Endothelial cell of umbilical vein (primary cell): ENCODE measurements around the gene BRAT1. TPM values are rescaled to one million over a fixed set of nuclear protein-coding genes. Genes with fewer than 3 reads are reported as not detected.

Source experiments
- BruUV-seq: library from RNA; stranded (reverse); fragments of 400-500 nt; replicated peaks from 2 replicates; lab custom pipeline; 2021; lab: Mats Ljungman, UMichigan
- CTCF ChIA-PET: fragments of 300-600, 350-600 bp; sonication (Branson Sonifier 250); formaldehyde crosslinking; loops from one replicate; lab custom pipeline; 2021; ENCODE audit warnings: antibody characterized with exemption, inconsistent platforms; lab: Charles Lee
- POLR2A ChIA-PET: fragments of 300-600, 350-600 bp; sonication (Branson Sonifier 250); formaldehyde crosslinking; loops from one replicate; lab custom pipeline; 2021; ENCODE audit warnings: antibody characterized with exemption, inconsistent platforms; lab: Charles Lee
- DNase-seq: peaks from one replicate; pipeline ENCODE4 v3.0.0-alpha.2; 2011; ENCODE audit warnings: low read depth, low spot score
- FAIRE-seq: peaks from 2 replicates; lab custom pipeline; 2011; peaks lifted over from hg19 to GRCh38; lab: Jason Lieb, UNC
- H2AFZ ChIP-seq: 2 replicates; pipeline ENCODE4 v1.6.0; 2012; ENCODE audit warnings: low read depth, low read length, control low read depth, inconsistent platforms
- H3K27ac ChIP-seq: 2 replicates; pipeline ENCODE4 v1.5.1; 2011; ENCODE audit warnings: low read depth, mild to moderate bottlenecking, control low read depth, low read length, moderate library complexity; ENCODE audit not compliant: insufficient read depth
- H3K27me3 ChIP-seq, 2 experiments: 2 replicates each; pipeline versions ENCODE4 v1.6.0 to v1.6.1; 2011; ENCODE audit warnings: low read length in 2 of 2, mixed read lengths in 1 of 2; ENCODE audit not compliant: control insufficient read depth in 2 of 2, insufficient read depth in 2 of 2
- H3K36me3 ChIP-seq, 2 experiments: 2 replicates in 1 of 2; 3 replicates in 1 of 2; pipeline ENCODE4 v1.5.1; 2011; ENCODE audit warnings: low read length in 2 of 2, mild to moderate bottlenecking in 1 of 2, moderate library complexity in 1 of 2; ENCODE audit not compliant: control insufficient read depth in 2 of 2, insufficient read depth in 2 of 2; ENCODE audit errors: extremely low read depth in 1 of 2
- H3K4me1 ChIP-seq: 3 replicates; pipeline ENCODE4 v1.5.1; 2011; ENCODE audit warnings: mild to moderate bottlenecking, low read length; ENCODE audit not compliant: control insufficient read depth, insufficient read depth; ENCODE audit errors: extremely low read depth
- H3K4me2 ChIP-seq: 2 replicates; pipeline ENCODE4 v1.6.1; 2011; ENCODE audit warnings: low read length, control low read depth, mixed read lengths; ENCODE audit not compliant: insufficient read depth
- H3K4me3 ChIP-seq, 3 experiments: fragments of 200-600 bp in 1 of 3; sonication (generic), shearing (Covaris generic) in 1 of 3; replicated peaks in 1 of 3; 2 replicates each; pipeline ENCODE4 v1.5.1; 2011 to 2016; ENCODE audit warnings: control low read depth in 3 of 3, low read length in 3 of 3, mild to moderate bottlenecking in 2 of 3, inconsistent platforms in 1 of 3, low read depth in 1 of 3, moderate library complexity in 1 of 3; ENCODE audit not compliant: insufficient read depth in 1 of 3
- H3K79me2 ChIP-seq: 2 replicates; pipeline ENCODE4 v1.6.0; 2012; ENCODE audit warnings: low read length, inconsistent platforms; ENCODE audit not compliant: control insufficient read depth, insufficient read depth
- H3K9ac ChIP-seq: replicated peaks from 2 replicates; pipeline ENCODE3; 2011; ENCODE audit warnings: low read length, control low read depth; ENCODE audit not compliant: insufficient read depth; ENCODE audit errors: extremely low read depth
- H3K9me1 ChIP-seq: replicated peaks from 3 replicates; pipeline ENCODE4 v1.6.0; 2011; ENCODE audit warnings: mild to moderate bottlenecking, low read length; ENCODE audit not compliant: control insufficient read depth, insufficient read depth; ENCODE audit errors: extremely low read depth
- H3K9me3 ChIP-seq: replicated peaks from 2 replicates; pipeline ENCODE4 v1.5.1; 2012; ENCODE audit warnings: low read length, inconsistent platforms; ENCODE audit not compliant: control insufficient read depth, insufficient read depth
- H4K20me1 ChIP-seq: replicated peaks from 2 replicates; pipeline ENCODE3; 2011; ENCODE audit warnings: mild to moderate bottlenecking, low read length; ENCODE audit not compliant: control insufficient read depth, insufficient read depth; ENCODE audit errors: extremely low read depth
- EZH2 ChIP-seq: IDR thresholded peaks from 2 replicates; pipeline ENCODE4 v1.6.1; 2012; ENCODE audit warnings: borderline replicate concordance, low read depth, mild to moderate bottlenecking, moderate library complexity, low read length, inconsistent platforms; ENCODE audit not compliant: severe bottlenecking
- FOS ChIP-seq: IDR thresholded peaks from 2 replicates; pipeline ENCODE4 v1.6.1; 2011; ENCODE audit warnings: mild to moderate bottlenecking, low read length, moderate library complexity, borderline replicate concordance; ENCODE audit not compliant: insufficient read depth
- GATA2 ChIP-seq: IDR thresholded peaks from 2 replicates; pipeline ENCODE4 v1.7.0; 2011; ENCODE audit warnings: low read depth, mild to moderate bottlenecking, moderate library complexity, mixed read lengths, low read length; ENCODE audit not compliant: insufficient read length, insufficient read depth
- JUN ChIP-seq: IDR thresholded peaks from 2 replicates; pipeline ENCODE4 v1.6.1; 2011; ENCODE audit warnings: borderline replicate concordance, low read depth; ENCODE audit not compliant: insufficient read length, insufficient read depth
- POLR2AphosphoS5 ChIP-seq: IDR thresholded peaks from 2 replicates; pipeline ENCODE4 v1.6.1; 2012; ENCODE audit warnings: low read depth, mild to moderate bottlenecking, control low read depth, low read length, moderate library complexity; ENCODE audit not compliant: insufficient read depth
- dilution Hi-C: fragments of 300-500 bp; cut with MboI; formaldehyde crosslinking; loops from one replicate; pipeline ENCODE4 v1.15.0; 2019; ENCODE audit warnings: low sequenced_read_pairs; ENCODE audit not compliant: extremely low pct_ligation_motif_present
- intact Hi-C: fragments of 100-400 bp; cut with micrococcal nuclease; formaldehyde crosslinking; loops from one replicate; pipeline ENCODE4 v1.10.0; 2022
- polyA plus RNA-seq, 4 experiments: library from polyadenylated mRNA; depleted of rRNA in 3 of 4; stranded (reverse) in 3 of 4; unstranded in 1 of 4; fragments of >200 nt; gene quantifications; 2 replicates each; pipeline versions ENCODE4 v1.2.1 to v1.2.3, GENCODE V29; 2011 to 2012; ENCODE audit warnings: missing spikeins in 1 of 4
- total RNA-seq: library from RNA; stranded (reverse); gene quantifications from 2 replicates; pipeline ENCODE4 v1.2.3, GENCODE V29; 2021
- TF ChIP-seq, protein P1 (sequence below), 2 donors: IDR thresholded peaks; 1 replicate in 1 of 2; 2 replicates in 1 of 2; pipeline ENCODE4 v1.5.1; 2011; ENCODE audit warnings: low read length in 2 of 2, mild to moderate bottlenecking in 2 of 2, moderate library complexity in 2 of 2, control low read depth in 1 of 2, inconsistent platforms in 1 of 2, low read depth in 1 of 2; ENCODE audit not compliant: insufficient read depth in 1 of 2; ENCODE audit errors: extremely low read depth in 1 of 2
- TF ChIP-seq, protein P2 (sequence below): IDR thresholded peaks from 2 replicates; pipeline ENCODE4 v1.6.1; 2011; ENCODE audit not compliant: insufficient read depth, insufficient read length

The BRAT1 gene
- total and polyA plus RNA-seq, 2 donors (not counting 3 experiments of a cell fraction or from before 2014, with no cell fraction given): 31.1 to 31.6 TPM

- H3K4me3 ChIP-seq: no peak overlapping the region
- H3K9me3 ChIP-seq: no peaks in the 10 kb centered on the region
- ChIA-PET CTCF (interaction anchor here (1.1 kb wide), 1 partner anchor 33 kb away, joined by 3 read pairs; no protein-coding TSS in a partner anchor), POLR2A (no interaction called here)
- peaks cover 19% of the 10 kb centered on the region for H3K4me1 ChIP-seq
- H3K27me3 ChIP-seq: no peaks in the 10 kb centered on the region
- dilution Hi-C loops: no loop called here
- no peak overlapping the region for H3K4me2 ChIP-seq
- TF ChIP-seq EZH2 (no peak), GATA2 (no peak), JUN (no peak), POLR2AphosphoS5 (no peak), FOS (no peak)
- TF ChIP-seq, protein P1, sequence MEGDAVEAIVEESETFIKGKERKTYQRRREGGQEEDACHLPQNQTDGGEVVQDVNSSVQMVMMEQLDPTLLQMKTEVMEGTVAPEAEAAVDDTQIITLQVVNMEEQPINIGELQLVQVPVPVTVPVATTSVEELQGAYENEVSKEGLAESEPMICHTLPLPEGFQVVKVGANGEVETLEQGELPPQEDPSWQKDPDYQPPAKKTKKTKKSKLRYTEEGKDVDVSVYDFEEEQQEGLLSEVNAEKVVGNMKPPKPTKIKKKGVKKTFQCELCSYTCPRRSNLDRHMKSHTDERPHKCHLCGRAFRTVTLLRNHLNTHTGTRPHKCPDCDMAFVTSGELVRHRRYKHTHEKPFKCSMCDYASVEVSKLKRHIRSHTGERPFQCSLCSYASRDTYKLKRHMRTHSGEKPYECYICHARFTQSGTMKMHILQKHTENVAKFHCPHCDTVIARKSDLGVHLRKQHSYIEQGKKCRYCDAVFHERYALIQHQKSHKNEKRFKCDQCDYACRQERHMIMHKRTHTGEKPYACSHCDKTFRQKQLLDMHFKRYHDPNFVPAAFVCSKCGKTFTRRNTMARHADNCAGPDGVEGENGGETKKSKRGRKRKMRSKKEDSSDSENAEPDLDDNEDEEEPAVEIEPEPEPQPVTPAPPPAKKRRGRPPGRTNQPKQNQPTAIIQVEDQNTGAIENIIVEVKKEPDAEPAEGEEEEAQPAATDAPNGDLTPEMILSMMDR (IDR thresholded peaks at IDR 0.05; ENCODE audit: extremely low read depth in 1 of 2, insufficient read depth in 1 of 2, low read depth in 1 of 2, low read length in 2 of 2): no peak
- TF ChIP-seq, protein P2, sequence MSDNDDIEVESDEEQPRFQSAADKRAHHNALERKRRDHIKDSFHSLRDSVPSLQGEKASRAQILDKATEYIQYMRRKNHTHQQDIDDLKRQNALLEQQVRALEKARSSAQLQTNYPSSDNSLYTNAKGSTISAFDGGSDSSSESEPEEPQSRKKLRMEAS: no peak
- no peak for FAIRE-seq
- no peak overlapping the region for H3K27ac ChIP-seq
- H3K9ac ChIP-seq: no peak overlapping the region
- no peaks in the 10 kb centered on the region for H3K36me3 ChIP-seq
- H3K9me1 ChIP-seq: no peaks in the 10 kb centered on the region
- BruUV-seq: no TSS peak
- DNase-seq: no peak
- no peaks in the 10 kb centered on the region for H3K79me2 ChIP-seq
- intact Hi-C loops: no loop called here
- H4K20me1 ChIP-seq: no peaks in the 10 kb centered on the region
- H2AFZ ChIP-seq: no peak overlapping the region
Measured at GRCh38 chr7:2507208-2507916, 48.0 kb downstream of the BRAT1 start.
